GM18861 (cell line): ENCODE data around the gene PRR16.
A peak's percentile ranks its signal among the peaks of the same experiment; 100 is the strongest.
"Not testable (repeated sequence)": the region's sequence is repeated elsewhere in the genome, so short reads cannot be mapped to it uniquely, and the experiment has no call there.

Experiments
- ATAC-seq: cut with Tn5 transposase; IDR thresholded peaks from one replicate; pipeline ENCODE4 v1.9.1; 2021; ENCODE audit not compliant: unreplicated experiment

The PRR16 gene

DNA sequence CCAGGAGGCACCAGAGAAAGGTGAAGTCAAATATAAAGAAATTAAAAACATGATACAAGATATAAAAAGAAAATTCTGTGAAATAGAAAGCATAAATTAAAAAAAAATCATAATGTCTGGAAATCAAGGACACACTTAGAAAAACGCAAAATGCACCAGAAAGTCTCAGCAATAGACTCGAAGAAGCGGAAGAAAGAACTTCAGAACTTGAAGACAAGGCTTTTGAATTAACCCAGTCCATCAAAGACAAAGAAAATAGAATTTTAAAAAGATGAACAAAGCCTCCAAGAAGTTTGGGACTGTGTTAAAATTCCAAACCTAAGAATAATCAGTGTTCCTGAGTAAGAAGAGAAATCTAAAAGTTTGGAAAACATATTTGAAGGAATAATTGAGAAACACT is 168.3 kb downstream of the PRR16 start:
- ATAC-seq = no peak

DNA sequence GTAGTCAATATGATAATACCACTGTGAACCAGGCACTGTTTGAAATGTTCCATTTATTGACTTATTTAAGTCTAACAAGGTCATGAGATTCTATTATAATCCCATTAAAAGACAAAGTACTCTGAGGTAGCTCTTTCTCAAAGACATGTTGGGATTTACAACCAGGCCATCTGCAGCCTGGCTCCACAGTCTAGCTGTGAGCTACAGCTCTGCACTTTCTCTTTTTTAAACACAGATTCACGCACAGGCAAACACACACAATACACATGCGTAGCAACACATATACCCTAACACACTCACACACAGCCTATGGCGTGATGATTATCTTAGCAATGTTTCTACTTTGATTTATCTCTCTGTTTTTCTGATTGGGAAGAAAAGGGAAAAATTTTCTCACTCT is 174.3 kb downstream of the PRR16 start:
- no peak for ATAC-seq

- no peak for ATAC-seq
Observed at GRCh38 chr5:120640778-120641177, 176.7 kb downstream of the PRR16 start.

- no peak for ATAC-seq
Observed at GRCh38 chr5:120644516-120644915, 180.4 kb downstream of the PRR16 start.

GRCh38 chr5:120655828-120656435 is 191.8 kb downstream of the PRR16 start:
- peak; percentile 78 for ATAC-seq

- no peak for ATAC-seq
Observed at GRCh38 chr5:120657104-120657503, 193.0 kb downstream of the PRR16 start.

DNA sequence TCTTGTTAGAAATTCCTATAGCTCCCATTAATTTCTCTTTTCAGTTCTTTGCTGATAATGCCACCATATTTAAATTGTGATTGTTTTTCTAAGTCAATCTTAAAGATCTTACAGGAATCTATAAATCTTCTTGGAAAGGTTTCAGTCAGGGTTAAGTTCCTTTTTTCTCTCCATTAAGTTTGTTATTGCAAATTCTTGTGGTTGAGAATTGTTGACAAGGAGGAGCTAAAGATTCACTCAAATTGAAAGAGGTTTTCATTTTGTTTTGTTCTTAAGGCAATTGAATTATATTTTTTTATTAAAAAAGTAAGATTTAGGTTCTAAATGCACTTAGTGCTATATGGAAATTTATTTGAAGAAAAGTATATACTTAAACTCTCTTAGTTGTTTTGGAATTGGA is 213.4 kb downstream of the PRR16 start:
- no peak for ATAC-seq

DNA sequence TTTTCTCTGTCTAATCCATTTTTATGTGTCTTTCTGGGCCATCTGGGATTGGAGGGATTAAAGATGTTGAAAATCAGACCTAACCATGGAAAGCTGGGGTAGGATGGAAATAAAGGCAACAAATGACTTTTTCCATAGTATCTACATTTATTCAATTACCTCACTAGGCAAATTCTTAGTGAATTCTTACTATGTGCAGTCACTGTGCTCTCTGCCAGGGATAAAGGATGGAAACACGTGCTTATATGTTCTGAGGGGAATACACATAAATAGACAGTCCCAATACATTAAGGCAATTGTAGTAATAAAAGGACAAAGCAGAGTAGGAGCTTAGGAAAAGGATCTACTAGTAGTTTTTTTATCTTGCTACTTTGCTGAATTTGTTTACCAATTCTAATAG is 214.2 kb downstream of the PRR16 start:
- no peak for ATAC-seq

DNA sequence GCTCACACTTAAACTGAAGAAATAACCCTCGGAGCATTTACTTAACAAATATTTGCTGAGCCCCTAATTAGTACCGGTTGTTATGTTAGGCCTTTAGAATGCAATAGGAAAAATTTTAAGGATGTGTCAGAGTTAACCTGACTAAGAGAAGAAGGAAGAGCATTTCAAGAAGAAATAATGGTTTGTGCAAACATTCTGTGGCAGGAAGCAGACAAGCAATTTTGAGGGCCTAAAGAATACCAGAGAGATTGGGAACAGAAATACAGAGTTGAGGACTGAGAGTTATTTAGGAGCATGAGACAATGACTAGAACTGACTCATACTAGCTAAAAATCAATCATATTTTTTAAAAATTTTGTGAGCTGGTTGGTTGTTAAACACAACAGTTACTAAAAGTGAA is 218.8 kb downstream of the PRR16 start:
- no peak for ATAC-seq

DNA sequence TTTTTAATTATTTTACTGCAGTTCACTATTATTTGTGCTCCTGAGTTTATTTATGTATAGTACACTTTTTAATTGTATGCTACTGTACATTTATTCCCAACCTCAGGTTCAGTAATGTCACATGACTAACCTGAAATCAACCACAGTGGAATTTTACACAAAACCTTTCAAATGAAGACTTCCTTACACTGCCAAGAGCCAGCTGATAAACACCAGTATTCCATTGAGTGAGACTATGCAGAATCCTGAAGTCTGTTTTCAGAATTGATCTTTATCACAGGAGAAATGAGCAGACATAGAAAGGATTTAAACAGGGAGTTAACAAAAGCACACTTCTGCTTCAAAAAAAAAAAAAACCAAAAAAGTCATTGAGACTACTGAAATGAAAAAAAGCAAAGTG is 219.5 kb downstream of the PRR16 start:
- no peak for ATAC-seq

GRCh38 chr5:120684213-120684612 is 220.1 kb downstream of the PRR16 start:
- ATAC-seq = no peak

DNA sequence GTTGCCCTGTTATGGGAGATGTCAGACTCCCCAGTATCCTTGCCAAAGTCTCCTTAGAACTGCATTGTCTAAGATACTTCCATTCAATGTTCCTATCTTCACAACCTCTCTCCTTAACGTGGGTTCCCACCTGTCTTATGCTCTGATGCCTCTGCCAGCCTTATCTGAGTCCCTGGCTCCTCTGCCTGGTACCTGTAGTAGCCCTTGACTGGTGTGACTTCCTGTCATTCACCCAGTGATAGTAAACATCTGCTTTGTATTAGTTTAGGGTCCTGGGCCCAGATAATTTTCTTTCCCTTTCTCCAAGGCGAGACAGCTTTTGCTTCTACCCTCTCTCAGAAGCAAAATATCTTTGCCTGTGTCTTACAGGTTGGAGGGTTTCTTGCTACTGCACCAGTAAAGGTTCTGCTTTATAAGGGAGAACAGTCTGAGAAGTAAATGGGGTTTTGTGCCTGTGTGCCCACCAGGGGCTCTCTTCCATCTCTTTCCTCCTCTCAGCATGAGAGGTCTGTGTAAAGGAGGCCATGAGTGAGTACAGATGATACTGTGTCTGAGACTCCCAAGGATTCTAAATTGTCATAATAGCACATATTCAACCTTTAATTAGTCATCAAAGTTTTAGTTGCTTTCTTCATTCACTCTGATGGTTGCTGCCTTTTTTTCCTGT is 220.8 kb downstream of the PRR16 start:
- ATAC-seq = no peak

GRCh38 chr5:120690621-120691407 is 226.7 kb downstream of the PRR16 start:
- no peak for ATAC-seq

DNA sequence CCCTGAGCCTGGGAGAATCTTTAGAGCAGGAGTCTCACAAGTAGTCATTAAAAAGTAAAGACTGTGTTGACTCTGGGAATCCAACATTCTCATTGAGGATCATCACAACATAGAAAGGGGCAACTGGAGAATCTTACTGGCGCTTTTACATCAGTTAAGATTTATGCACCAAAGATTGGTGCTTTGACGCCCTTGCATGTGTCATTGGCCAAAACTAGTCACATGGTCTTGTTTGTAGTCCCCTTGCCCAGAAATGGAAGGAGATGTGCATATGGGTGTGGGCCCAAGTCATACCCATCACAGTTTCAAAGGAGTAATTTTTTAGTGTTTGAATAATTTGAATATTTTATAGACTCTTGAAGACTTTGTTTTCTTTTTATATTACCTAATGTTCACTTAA is 228.2 kb downstream of the PRR16 start:
- no peak for ATAC-seq

GRCh38 chr5:120695368-120695880 is 231.3 kb downstream of the PRR16 start:
- ATAC-seq = no peak

DNA sequence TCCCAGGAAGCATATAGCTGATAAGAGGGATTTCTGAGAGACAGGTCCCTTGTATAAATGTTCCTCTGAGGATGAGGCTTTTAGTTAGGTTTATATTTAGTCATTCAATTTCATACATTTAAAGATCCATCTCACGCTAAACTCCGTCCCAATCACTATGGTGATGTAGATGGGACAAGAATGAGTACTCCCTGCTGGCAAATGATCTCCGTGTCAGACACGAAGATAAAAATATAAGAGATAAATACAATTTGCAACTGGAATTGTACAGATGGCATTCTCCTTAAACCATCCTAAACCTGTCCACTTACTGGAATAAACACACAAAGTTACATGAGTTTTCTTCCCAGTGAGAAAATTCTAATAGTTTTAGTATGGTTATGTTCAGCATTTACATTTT is 233.0 kb downstream of the PRR16 start:
- ATAC-seq = no peak

GRCh38 chr5:120697670-120698327 is 233.7 kb downstream of the PRR16 start:
- ATAC-seq = not testable (repeated sequence)

- ATAC-seq = not testable (repeated sequence)
Observed at GRCh38 chr5:120700653-120701052, 236.6 kb downstream of the PRR16 start.

DNA sequence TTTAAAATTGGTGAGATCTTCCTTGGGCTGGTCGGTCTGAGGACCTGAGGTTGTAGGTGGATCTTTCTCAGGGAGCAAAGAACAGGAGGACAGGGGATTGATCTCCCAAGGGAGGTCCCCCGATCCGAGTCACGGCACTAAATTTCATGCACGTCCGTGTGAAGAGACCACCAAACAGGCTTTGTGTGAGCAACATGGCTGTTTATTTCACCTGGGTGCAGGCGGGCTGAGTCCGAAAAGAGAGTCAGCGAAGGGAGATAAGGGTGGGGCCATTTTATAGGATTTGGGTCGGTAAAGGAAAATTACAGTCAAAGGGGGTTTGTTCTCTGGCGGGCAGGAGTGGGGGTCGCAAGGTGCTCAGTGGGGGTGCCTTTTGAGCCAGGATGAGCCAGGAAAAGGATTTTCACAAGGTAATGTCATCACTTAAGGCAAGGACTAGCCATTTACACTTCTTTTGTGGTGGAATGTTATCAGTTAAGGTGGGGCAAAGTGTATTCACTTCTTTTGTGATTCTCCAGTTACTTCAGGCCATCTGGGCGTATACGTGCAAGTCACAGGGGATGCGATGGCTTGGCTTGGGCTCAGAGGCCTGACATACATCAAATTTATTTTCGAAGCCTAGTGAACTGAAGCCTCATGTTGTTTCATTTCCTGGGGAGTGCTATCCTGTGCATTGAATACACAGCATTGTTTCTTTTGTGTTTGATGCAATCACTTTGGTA is 238.9 kb downstream of the PRR16 start:
- not testable (repeated sequence) for ATAC-seq

DNA sequence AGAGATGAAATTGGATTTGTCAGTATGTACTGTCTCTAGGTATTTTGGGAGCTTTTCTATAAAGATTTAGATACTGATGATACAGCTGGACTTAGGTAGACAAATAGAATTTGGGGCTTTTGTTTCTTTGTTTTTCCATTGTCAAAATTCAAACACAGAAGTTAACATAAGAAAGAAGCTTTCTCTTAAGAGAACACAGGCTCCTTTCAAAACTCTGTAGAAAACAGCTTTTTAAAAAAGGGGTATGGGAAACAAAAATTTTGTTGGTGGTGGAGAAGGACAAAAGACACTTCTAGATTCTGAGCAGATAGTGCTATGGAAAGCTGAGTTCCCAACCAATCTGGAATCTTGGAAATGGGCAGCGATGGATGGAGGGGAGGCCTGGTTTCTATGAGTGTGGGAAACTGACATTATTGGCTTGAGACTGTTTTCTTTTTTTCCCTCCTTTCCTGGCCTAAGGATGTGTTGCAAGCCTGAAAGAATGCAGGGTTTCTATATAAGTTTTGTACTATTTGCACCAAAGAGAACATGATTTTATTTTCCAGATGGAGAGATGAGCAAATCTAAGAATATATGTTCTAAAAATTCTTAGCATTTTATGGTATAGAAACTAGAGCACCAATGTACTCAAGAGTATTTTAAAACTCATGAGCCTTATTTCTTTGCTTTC is 240.0 kb downstream of the PRR16 start:
- ATAC-seq = no peak
